Left lung (tissue), 10 donors: ENCODE measurements around the gene MBL2. TPM values are rescaled to one million over a fixed set of nuclear protein-coding genes. Genes with fewer than 3 reads are reported as not detected.

Experiments used
- ATAC-seq: fragments of 200-7000 bp; cut with Tn5 transposase; one replicate; pipeline ENCODE4 v1.9.1; 2020; ENCODE audit warnings: moderate library complexity
- DNase-seq, 4 donors: peaks; one replicate each; pipeline ENCODE4 v3.0.0-alpha.2; 2013 to 2020
- H3K27ac ChIP-seq, 2 donors: fragments of 200-600 bp; sonication (generic) in 1 of 2; one replicate each; pipeline versions ENCODE4 v1.5.0 to v1.8.0; 2020 to 2021
- H3K27me3 ChIP-seq, 2 donors: fragments of 200-600 bp; sonication (generic) in 1 of 2; one replicate each; pipeline versions ENCODE4 v1.5.0 to v1.8.0; 2020 to 2021
- H3K36me3 ChIP-seq, 2 donors: fragments of 200-600 bp; sonication (generic) in 1 of 2; one replicate each; pipeline versions ENCODE4 v1.5.0 to v1.8.0; 2020 to 2021
- H3K4me1 ChIP-seq, 2 donors: fragments of 200-600 bp; one replicate each; pipeline ENCODE4 v1.8.0; 2021
- H3K4me3 ChIP-seq, 2 donors: fragments of 200-600 bp; sonication (generic) in 1 of 2; one replicate each; pipeline versions ENCODE4 v1.5.0 to v1.8.0; 2020 to 2021; ENCODE audit warnings: mild to moderate bottlenecking in 1 of 2
- H3K9me3 ChIP-seq, 2 donors: fragments of 200-600 bp; sonication (generic) in 1 of 2; one replicate each; pipeline versions ENCODE4 v1.5.0 to v1.8.0; 2020 to 2021
- intact Hi-C, 2 donors: fragments of 100-400 bp; cut with DNase I; formaldehyde crosslinking; loops; one replicate each; pipeline versions ENCODE4 v1.11.2 to v1.14.2; 2022
- polyA plus RNA-seq, 6 donors: library from polyadenylated mRNA; unstranded; fragments of 120-200 nt; gene quantifications; one replicate each; pipeline ENCODE4 v1.2.1, GENCODE V29; 2013; ENCODE audit not compliant: insufficient read length in 6 of 6
- total RNA-seq, 2 donors: library from RNA; stranded (reverse); fragmentation: NEBNext Ultra II Directional; extraction: Animal tissue kit (Norgen Biotek cat#: 25700); gene quantifications; one replicate each; pipeline ENCODE4 v1.2.1, GENCODE V29; 2021
- TF ChIP-seq, protein P1 (sequence below), 2 donors: fragments of 200-600 bp; sonication (generic) in 1 of 2; IDR thresholded peaks; one replicate each; pipeline versions ENCODE4 v1.5.0 to v1.8.0; 2021; ENCODE audit warnings: antibody characterized with exemption in 2 of 2
- donor health status: DM: no; HTN: yes; CAD: no.
- donor health status: DM: no; HTN: no; CAD: no.

MBL2 gene
- total and polyA plus RNA-seq, 8 donors = not detected

- Histone ChIP-seq H3K9me3 (no peaks in the 10 kb centered on the region), H3K27me3 (peaks cover 0 to 17% of the 10 kb centered on the region in 2 donors), H3K4me1 (no peaks in the 10 kb centered on the region), H3K36me3 (no peaks in the 10 kb centered on the region), H3K27ac (no peak overlapping the region), H3K4me3 (no peak overlapping the region)
- ATAC-seq (no peak), DNase-seq (no peak)
- TF ChIP-seq, protein P1, sequence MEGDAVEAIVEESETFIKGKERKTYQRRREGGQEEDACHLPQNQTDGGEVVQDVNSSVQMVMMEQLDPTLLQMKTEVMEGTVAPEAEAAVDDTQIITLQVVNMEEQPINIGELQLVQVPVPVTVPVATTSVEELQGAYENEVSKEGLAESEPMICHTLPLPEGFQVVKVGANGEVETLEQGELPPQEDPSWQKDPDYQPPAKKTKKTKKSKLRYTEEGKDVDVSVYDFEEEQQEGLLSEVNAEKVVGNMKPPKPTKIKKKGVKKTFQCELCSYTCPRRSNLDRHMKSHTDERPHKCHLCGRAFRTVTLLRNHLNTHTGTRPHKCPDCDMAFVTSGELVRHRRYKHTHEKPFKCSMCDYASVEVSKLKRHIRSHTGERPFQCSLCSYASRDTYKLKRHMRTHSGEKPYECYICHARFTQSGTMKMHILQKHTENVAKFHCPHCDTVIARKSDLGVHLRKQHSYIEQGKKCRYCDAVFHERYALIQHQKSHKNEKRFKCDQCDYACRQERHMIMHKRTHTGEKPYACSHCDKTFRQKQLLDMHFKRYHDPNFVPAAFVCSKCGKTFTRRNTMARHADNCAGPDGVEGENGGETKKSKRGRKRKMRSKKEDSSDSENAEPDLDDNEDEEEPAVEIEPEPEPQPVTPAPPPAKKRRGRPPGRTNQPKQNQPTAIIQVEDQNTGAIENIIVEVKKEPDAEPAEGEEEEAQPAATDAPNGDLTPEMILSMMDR (IDR thresholded peaks at IDR 0.05) = no peak
- intact Hi-C loops = loop anchor here in 1 of 2 donors (5.0 kb wide), 1 partner anchor 32 kb away; no protein-coding TSS in a partner anchor
These were observed 2.1 kb upstream of the MBL2 start for GRCh38 chr10:52774600-52775106.

DNA sequence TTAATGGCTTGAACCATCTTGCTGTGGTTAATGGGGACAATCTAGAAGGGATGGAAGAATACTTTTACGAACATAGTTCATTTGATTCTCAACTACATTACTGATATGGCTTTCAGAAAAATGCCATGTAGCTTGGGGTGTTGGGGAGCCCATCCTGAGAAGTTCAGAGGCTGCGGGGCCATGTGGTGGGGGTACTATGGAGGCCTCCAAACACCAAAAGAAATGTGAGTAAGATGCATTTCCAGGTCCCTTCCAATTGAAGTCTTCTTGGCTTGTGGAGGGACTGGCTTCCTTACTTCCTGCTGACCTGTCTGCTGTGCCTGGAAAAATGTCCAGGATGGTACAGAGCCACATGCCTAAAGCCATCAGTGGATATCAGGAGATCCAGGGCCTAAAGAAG lies 1.6 kb upstream of the MBL2 start:
- peaks cover 0 to 13% of the 10 kb centered on the region in 2 donors for H3K27me3 ChIP-seq
- H3K4me3 ChIP-seq = no peak overlapping the region
- H3K36me3 ChIP-seq = no peaks in the 10 kb centered on the region
- intact Hi-C loops = no loop called here
- TF ChIP-seq, protein P1 (IDR thresholded peaks at IDR 0.05) = no peak
- no peaks in the 10 kb centered on the region for H3K4me1 ChIP-seq
- ATAC-seq (no peak), DNase-seq (no peak)
- no peak overlapping the region for H3K27ac ChIP-seq
- no peaks in the 10 kb centered on the region for H3K9me3 ChIP-seq

GRCh38 chr10:52771534-52772445 lies 794 bp downstream of the MBL2 start:
- H3K36me3 ChIP-seq = no peaks in the 10 kb centered on the region
- H3K4me3 ChIP-seq = no peak overlapping the region
- TF ChIP-seq, protein P1 (IDR thresholded peaks at IDR 0.05) = no peak
- ATAC-seq = no peak
- no peaks in the 10 kb centered on the region for H3K4me1 ChIP-seq
- no peak for DNase-seq
- H3K27ac ChIP-seq = no peak overlapping the region
- H3K9me3 ChIP-seq = no peaks in the 10 kb centered on the region
- no peaks in the 10 kb centered on the region for H3K27me3 ChIP-seq
- intact Hi-C loops = no loop called here

DNA sequence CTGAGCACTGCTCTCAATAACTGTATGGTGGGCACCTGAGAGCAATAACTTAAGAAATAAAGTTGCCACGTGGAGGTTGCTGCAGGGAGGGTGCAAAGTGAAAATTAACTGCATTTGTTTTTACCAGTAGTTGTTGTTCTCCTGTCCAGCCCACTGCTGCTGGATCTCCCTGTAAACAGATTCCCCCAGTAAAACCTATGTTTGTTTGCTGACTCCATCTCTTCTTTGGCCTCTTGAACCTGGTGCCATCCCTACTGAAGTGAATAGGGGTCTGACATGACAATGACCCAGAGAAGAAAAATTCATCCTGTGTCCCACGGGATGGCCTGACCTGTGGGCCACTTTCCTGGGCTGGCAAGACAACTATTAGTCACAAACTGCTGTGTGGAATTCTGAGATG lies 1.7 kb downstream of the MBL2 start:
- ATAC-seq = no peak
- DNase-seq = no peak

GRCh38 chr10:52769966-52770365 lies 2.6 kb downstream of the MBL2 start:
- ATAC-seq (no peak), DNase-seq (no peak)
- H3K4me1 ChIP-seq = no peaks in the 10 kb centered on the region
- no peaks in the 10 kb centered on the region for H3K27me3 ChIP-seq
- TF ChIP-seq, protein P1 (IDR thresholded peaks at IDR 0.05) = no peak
- no peak overlapping the region for H3K4me3 ChIP-seq
- H3K36me3 ChIP-seq = no peaks in the 10 kb centered on the region
- no peak overlapping the region for H3K27ac ChIP-seq
- intact Hi-C loops = no loop called here
- H3K9me3 ChIP-seq = no peaks in the 10 kb centered on the region

More for the DNA sequence above, 1.7 kb downstream of the MBL2 start:
- Histone ChIP-seq H3K4me1 (no peaks in the 10 kb centered on the region), H3K4me3 (no peak overlapping the region), H3K27ac (no peak overlapping the region), H3K9me3 (no peaks in the 10 kb centered on the region), H3K36me3 (no peaks in the 10 kb centered on the region), H3K27me3 (no peaks in the 10 kb centered on the region)
- intact Hi-C loops = no loop called here
- TF ChIP-seq, protein P1 (IDR thresholded peaks at IDR 0.05) = no peak
